ENCODE measurements around the gene TSHZ1. TPM values are rescaled to one million over a fixed set of nuclear protein-coding genes. Genes with fewer than 3 reads are reported as not detected.

TSHZ1 gene
- total and polyA plus RNA-seq, 10 donors: 4.1 to 26.4 (median 18.2) TPM

DNA sequence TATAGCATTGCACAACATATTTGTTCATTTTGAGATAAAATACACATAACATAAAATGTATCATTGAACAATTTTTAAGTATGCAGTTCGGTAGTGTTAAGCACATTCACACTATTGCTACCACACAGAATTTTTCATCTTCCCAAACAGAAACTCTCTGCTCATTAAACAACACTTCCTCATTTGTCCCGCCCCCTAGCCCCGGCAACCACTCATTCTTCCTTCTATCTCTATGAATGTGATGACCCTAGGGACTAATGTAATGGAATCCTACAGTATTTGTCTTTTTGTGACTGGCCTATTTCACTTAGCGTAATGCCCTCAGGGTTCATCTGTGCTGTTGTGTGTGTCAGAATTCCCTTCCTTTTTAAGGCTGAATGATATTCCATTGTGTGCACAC, 95.4 kb downstream of the TSHZ1 start:
- no peaks in the 10 kb centered on the region for H3K4me1 ChIP-seq
- peaks cover 0 to 19% (median 0%) of the 10 kb centered on the region in 8 donors for H3K9me3 ChIP-seq
- H3K4me3 ChIP-seq: no peak overlapping the region
- TF ChIP-seq, protein P1, sequence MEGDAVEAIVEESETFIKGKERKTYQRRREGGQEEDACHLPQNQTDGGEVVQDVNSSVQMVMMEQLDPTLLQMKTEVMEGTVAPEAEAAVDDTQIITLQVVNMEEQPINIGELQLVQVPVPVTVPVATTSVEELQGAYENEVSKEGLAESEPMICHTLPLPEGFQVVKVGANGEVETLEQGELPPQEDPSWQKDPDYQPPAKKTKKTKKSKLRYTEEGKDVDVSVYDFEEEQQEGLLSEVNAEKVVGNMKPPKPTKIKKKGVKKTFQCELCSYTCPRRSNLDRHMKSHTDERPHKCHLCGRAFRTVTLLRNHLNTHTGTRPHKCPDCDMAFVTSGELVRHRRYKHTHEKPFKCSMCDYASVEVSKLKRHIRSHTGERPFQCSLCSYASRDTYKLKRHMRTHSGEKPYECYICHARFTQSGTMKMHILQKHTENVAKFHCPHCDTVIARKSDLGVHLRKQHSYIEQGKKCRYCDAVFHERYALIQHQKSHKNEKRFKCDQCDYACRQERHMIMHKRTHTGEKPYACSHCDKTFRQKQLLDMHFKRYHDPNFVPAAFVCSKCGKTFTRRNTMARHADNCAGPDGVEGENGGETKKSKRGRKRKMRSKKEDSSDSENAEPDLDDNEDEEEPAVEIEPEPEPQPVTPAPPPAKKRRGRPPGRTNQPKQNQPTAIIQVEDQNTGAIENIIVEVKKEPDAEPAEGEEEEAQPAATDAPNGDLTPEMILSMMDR (IDR thresholded peaks at IDR 0.05 in 8 of 11, conservative IDR thresholded peaks at IDR 0.05 in 3 of 11): no peak
- no peaks in the 10 kb centered on the region for H3K27me3 ChIP-seq (replicated peaks in 1 of 7)
- intact Hi-C loops (cut with DNase I; ENCODE audit: low total_unique reads): no loop called here
- H3K27ac ChIP-seq: no peak overlapping the region
- 82 to 89% (median 86%) methylated on average over 4 of the region's 4 CpGs for WGBS, 5 donors
- no peaks in the 10 kb centered on the region for H3K36me3 ChIP-seq
- DNase-seq: no peak

GRCh38 chr18:75307530-75307929, 96.9 kb downstream of the TSHZ1 start:
- intact Hi-C loops (cut with DNase I; ENCODE audit: low total_unique reads): no loop called here
- Histone ChIP-seq H3K9me3 (peaks cover 0 to 19% (median 0%) of the 10 kb centered on the region in 8 donors), H3K36me3 (no peaks in the 10 kb centered on the region), H3K27me3 (replicated peaks in 1 of 7) (no peaks in the 10 kb centered on the region), H3K4me3 (no peak overlapping the region), H3K27ac (no peak overlapping the region), H3K4me1 (no peaks in the 10 kb centered on the region)
- DNase-seq: no peak
- 59 to 78% (median 74%) methylated on average over 2 of the region's 2 CpGs for WGBS, 5 donors
- TF ChIP-seq POLR2A (IDR thresholded peaks at IDR 0.05) (no peak), POLR2AphosphoS5 (IDR thresholded peaks at IDR 0.05) (no peak)
- TF ChIP-seq, protein P1 (IDR thresholded peaks at IDR 0.05 in 8 of 11, conservative IDR thresholded peaks at IDR 0.05 in 3 of 11): no peak

GRCh38 chr18:75309564-75309963, 99.0 kb downstream of the TSHZ1 start:
- Histone ChIP-seq H3K4me1 (no peaks in the 10 kb centered on the region), H3K27ac (no peak overlapping the region), H3K9me3 (peaks cover 0 to 19% (median 0%) of the 10 kb centered on the region in 8 donors), H3K36me3 (no peaks in the 10 kb centered on the region), H3K4me3 (no peak overlapping the region), H3K27me3 (replicated peaks in 1 of 7) (no peaks in the 10 kb centered on the region)
- WGBS, 5 donors: 83 to 90% (median 88%) methylated on average over 8 of the region's 8 CpGs
- intact Hi-C loops (cut with DNase I; ENCODE audit: low total_unique reads): no loop called here
- TF ChIP-seq POLR2A (IDR thresholded peaks at IDR 0.05) (no peak), POLR2AphosphoS5 (IDR thresholded peaks at IDR 0.05) (no peak)
- TF ChIP-seq, protein P1 (IDR thresholded peaks at IDR 0.05 in 8 of 11, conservative IDR thresholded peaks at IDR 0.05 in 3 of 11): no peak
- no peak for DNase-seq

DNA sequence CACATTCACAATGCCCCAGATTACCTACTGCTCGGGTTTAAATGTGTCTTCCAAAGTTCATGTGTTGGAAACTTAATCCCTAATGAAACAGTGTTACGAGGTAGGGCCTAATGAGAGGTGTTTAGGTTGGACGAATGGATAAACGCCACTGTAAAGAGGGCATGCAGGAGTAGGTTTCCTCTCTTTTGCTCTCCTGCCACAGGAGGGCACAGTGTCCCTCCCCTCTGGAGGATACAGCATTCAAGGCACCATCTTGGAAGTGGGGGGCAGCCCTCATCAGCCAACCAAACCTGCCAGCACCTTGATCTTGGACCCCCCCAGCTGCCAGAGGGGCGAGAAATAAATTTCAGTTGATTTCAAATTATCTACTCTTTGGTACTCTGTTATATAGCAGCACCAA, 103.5 kb downstream of the TSHZ1 start:
- no peak overlapping the region for H3K4me3 ChIP-seq
- H3K36me3 ChIP-seq: no peaks in the 10 kb centered on the region
- H3K9me3 ChIP-seq: peaks cover 0 to 5% (median 0%) of the 10 kb centered on the region in 8 donors
- 82 to 94% (median 89%) methylated on average over 5 of the region's 5 CpGs for WGBS, 5 donors
- no peak for DNase-seq
- no peak overlapping the region for H3K27ac ChIP-seq
- H3K4me1 ChIP-seq: no peaks in the 10 kb centered on the region
- TF ChIP-seq POLR2AphosphoS5 (IDR thresholded peaks at IDR 0.05) (no peak), POLR2A (IDR thresholded peaks at IDR 0.05) (no peak)
- TF ChIP-seq, protein P1 (IDR thresholded peaks at IDR 0.05 in 8 of 11, conservative IDR thresholded peaks at IDR 0.05 in 3 of 11): no peak
- intact Hi-C loops (cut with DNase I; ENCODE audit: low total_unique reads): no loop called here
- no peaks in the 10 kb centered on the region for H3K27me3 ChIP-seq (replicated peaks in 1 of 7)

Data from spleen (tissue), 11 donors.